HepG2 (cell line): ENCODE data around the gene NR2F6. TPM values are rescaled to one million over a fixed set of nuclear protein-coding genes. Genes with fewer than 3 reads are reported as not detected.

ENCODE experiments used
- CHD4 ChIP-seq: fragments of 200-600 bp; sonication (generic); IDR thresholded peaks from 2 replicates; pipeline ENCODE4 v1.7.0; 2017; ENCODE audit warnings: mild to moderate bottlenecking, low read length, borderline replicate concordance
- HNF1A ChIP-seq, 2 experiments: sonication (generic) in 1 of 2; formaldehyde crosslinking in 1 of 2; IDR thresholded peaks; 2 replicates each; pipeline versions ENCODE4 v1.4.0 to v1.6.1; 2016 to 2020; ENCODE audit warnings: borderline replicate concordance in 1 of 2, low read depth in 1 of 2, mild to moderate bottlenecking in 1 of 2, missing genetic modification reagents in 1 of 2
- PAX8 ChIP-seq: sonication (generic); formaldehyde crosslinking; IDR thresholded peaks from 2 replicates; pipeline ENCODE4 v1.8.0; 2022; ENCODE audit warnings: mild to moderate bottlenecking, missing genetic modification reagents, borderline replicate concordance
- SCMH1 ChIP-seq: sonication (generic); formaldehyde crosslinking; IDR thresholded peaks from 2 replicates; pipeline ENCODE4 v1.9.0; 2021; ENCODE audit warnings: missing genetic modification reagents, mild to moderate bottlenecking, borderline replicate concordance
- SIX4 ChIP-seq: sonication (generic); formaldehyde crosslinking; IDR thresholded peaks from 2 replicates; pipeline ENCODE4 v1.4.0; 2020; ENCODE audit warnings: missing genetic modification reagents
- STAG1 ChIP-seq: sonication (generic); formaldehyde crosslinking; IDR thresholded peaks from 2 replicates; pipeline ENCODE4 v1.4.0; 2020; ENCODE audit warnings: missing genetic modification reagents
- SYNCRIP ChIP-seq: fragments of 200-400 bp; formaldehyde crosslinking; IDR thresholded peaks from 2 replicates; pipeline ENCODE4 v1.6.1; 2018; ENCODE audit warnings: mild to moderate bottlenecking, low read depth, low read length; ENCODE audit not compliant: insufficient read depth
- TFDP2 ChIP-seq: sonication (generic); formaldehyde crosslinking; IDR thresholded peaks from 2 replicates; pipeline ENCODE4 v1.4.0; 2020; ENCODE audit warnings: missing genetic modification reagents
- ZBTB21 ChIP-seq: sonication (generic); formaldehyde crosslinking; IDR thresholded peaks from 2 replicates; pipeline ENCODE4 v1.4.0; 2020; ENCODE audit warnings: missing genetic modification reagents
- ZBTB4 ChIP-seq: sonication (generic); formaldehyde crosslinking; IDR thresholded peaks from 2 replicates; pipeline ENCODE4 v1.4.0; 2020; ENCODE audit warnings: missing genetic modification reagents, mild to moderate bottlenecking, borderline replicate concordance
- ZGPAT ChIP-seq: IDR thresholded peaks from 2 replicates; pipeline ENCODE4 v1.6.1; 2016; ENCODE audit warnings: mild to moderate bottlenecking
- ZMYM3 ChIP-seq: sonication (generic); formaldehyde crosslinking; IDR thresholded peaks from 2 replicates; pipeline ENCODE4 v1.5.1; 2020; ENCODE audit warnings: mild to moderate bottlenecking, missing genetic modification reagents
- ZNF124 ChIP-seq: sonication (generic); formaldehyde crosslinking; IDR thresholded peaks from 2 replicates; pipeline ENCODE4 v1.4.0; 2020; ENCODE audit warnings: missing genetic modification reagents
- ZNF180 ChIP-seq: sonication (generic); formaldehyde crosslinking; IDR thresholded peaks from 2 replicates; pipeline ENCODE4 v1.4.0; 2020; ENCODE audit warnings: low read depth, missing genetic modification reagents, borderline replicate concordance
- ZNF296 ChIP-seq: sonication (generic); formaldehyde crosslinking; conservative IDR thresholded peaks from 2 replicates; pipeline ENCODE4 v1.5.0; 2020; ENCODE audit warnings: mild to moderate bottlenecking, missing genetic modification reagents
- ZNF552 ChIP-seq: sonication (generic); formaldehyde crosslinking; IDR thresholded peaks from 2 replicates; pipeline ENCODE4 v1.9.0; 2022; ENCODE audit warnings: missing genetic modification reagents, mild to moderate bottlenecking, borderline replicate concordance
- ZNF580 ChIP-seq: IDR thresholded peaks from 2 replicates; pipeline ENCODE4 v1.6.1; 2016; ENCODE audit warnings: low read depth, borderline replicate concordance
- ZNF839 ChIP-seq: sonication (generic); formaldehyde crosslinking; IDR thresholded peaks from 2 replicates; pipeline ENCODE4 v1.4.0; 2020; ENCODE audit warnings: missing genetic modification reagents, mild to moderate bottlenecking, borderline replicate concordance
- polyA plus RNA-seq, 8 experiments: library from polyadenylated mRNA; depleted of rRNA in 3 of 8; stranded (reverse) in 7 of 8; unstranded in 1 of 8; fragments of >200 nt; fragmentation: Illumina TruSeq in 4 of 8; extraction: Trizol in 4 of 8; gene quantifications; 2 replicates each; pipeline versions ENCODE4 v1.2.1 to v1.2.3, GENCODE V29; 2011 to 2016; ENCODE audit warnings: low read depth in 4 of 8, missing spikeins in 1 of 8, mixed read lengths in 1 of 8; ENCODE audit not compliant: insufficient read depth in 1 of 8
- total RNA-seq, 5 experiments: library from RNA; depleted of rRNA; stranded (reverse); fragments of >200 nt; fragmentation: Illumina TruSeq; extraction: Trizol; gene quantifications; 2 replicates each; pipeline ENCODE4 v1.2.3, GENCODE V29; 2016; ENCODE audit warnings: low read depth in 1 of 5

Gene NR2F6
- total and polyA plus RNA-seq, 2 of the 13 experiments (the other 11 are each of a cell fraction or from before 2014, with no cell fraction given) = 30.9 to 72.4 TPM

GRCh38 chr19:17282488-17283125, 36.9 kb upstream of the NR2F6 start (continued):
- TF ChIP-seq ZBTB4 (CRISPR knock-in tag) (0 out of 2 replicates have a peak, but pooled peaks have one; percentile 53), ZGPAT (CRISPR knock-in tag) (peak; percentile 65; the same call in 1 of the 2 replicates), STAG1 (CRISPR knock-in tag) (peak; percentile 99), CHD4 (no peak), ZNF180 (CRISPR knock-in tag) (no peak), ZNF580 (CRISPR knock-in tag) (peak; percentile 80; the same call in 1 of the 2 replicates), SCMH1 (CRISPR knock-in tag) (no peak), ZNF839 (CRISPR knock-in tag) (peak; percentile 58; the same call in 1 of the 2 replicates), ZNF296 (CRISPR knock-in tag) (no peak), HNF1A (IDR thresholded peaks at IDR 0.05; ENCODE audit: low read depth) (no peak), HNF1A (CRISPR knock-in tag; IDR thresholded peaks at IDR 0.05; ENCODE audit: borderline replicate concordance) (0 out of 2 replicates have a peak, but pooled peaks have one; percentile 51), ZNF124 (CRISPR knock-in tag) (no peak), SYNCRIP (no peak), TFDP2 (CRISPR knock-in tag) (peak; percentile 64), ZNF552 (0 out of 2 replicates have a peak, but pooled peaks have one; percentile 48), ZMYM3 (CRISPR knock-in tag) (peak; percentile 70), SIX4 (CRISPR knock-in tag) (no peak), PAX8 (CRISPR knock-in tag) (no peak), ZBTB21 (no peak)
